GM23338 (cell line): ENCODE data around the gene MPP4.

Source experiments
- CTCF ChIP-seq, 2 experiments: fragments of 200-600 bp in 1 of 2; sonication (generic) in 1 of 2; conservative IDR thresholded peaks; 2 replicates each; pipeline versions ENCODE4 v1.5.1 to v1.6.1; 2016 to 2017; ENCODE audit warnings: antibody characterized with exemption in 2 of 2, low read depth in 2 of 2, mild to moderate bottlenecking in 2 of 2, moderate library complexity in 1 of 2
- ETS1 ChIP-seq: IDR thresholded peaks from 2 replicates; pipeline ENCODE4 v1.6.1; 2016; ENCODE audit warnings: antibody characterized with exemption
- EZH2 ChIP-seq: fragments of 200-600 bp; sonication (generic); IDR thresholded peaks from one replicate; pipeline ENCODE4 v1.8.0; 2017; ENCODE audit warnings: antibody characterized with exemption, mild to moderate bottlenecking, low read depth; ENCODE audit not compliant: unreplicated experiment
- EZH2phosphoT487 ChIP-seq: fragments of 200-600 bp; sonication (generic); IDR thresholded peaks from one replicate; pipeline ENCODE4 v1.8.1; 2018; ENCODE audit warnings: antibody characterized with exemption; ENCODE audit not compliant: unreplicated experiment
- JUNB ChIP-seq: IDR thresholded peaks from one replicate; pipeline ENCODE4 v1.6.1; 2016; ENCODE audit warnings: antibody characterized with exemption; ENCODE audit not compliant: unreplicated experiment
- POLR2AphosphoS5 ChIP-seq: IDR thresholded peaks from 2 replicates; pipeline ENCODE4 v1.6.1; 2016; ENCODE audit warnings: antibody characterized with exemption, low read depth
- REST ChIP-seq: IDR thresholded peaks from one replicate; pipeline ENCODE4 v1.6.1; 2018; ENCODE audit warnings: antibody characterized with exemption; ENCODE audit not compliant: unreplicated experiment
- STAT1 ChIP-seq: IDR thresholded peaks from one replicate; pipeline ENCODE4 v1.6.1; 2016; ENCODE audit warnings: antibody characterized with exemption; ENCODE audit not compliant: unreplicated experiment
- ZNF331 ChIP-seq: fragments of 250-450 bp; sonication (Bioruptor Pico); IDR thresholded peaks from 2 replicates; pipeline ENCODE4 v1.5.0; 2020; ENCODE audit warnings: low read depth, mild to moderate bottlenecking, moderate library complexity
- ZNF462 ChIP-seq: fragments of 250-450 bp; sonication (Bioruptor Pico); IDR thresholded peaks from 2 replicates; pipeline ENCODE4 v1.5.0; 2020; ENCODE audit warnings: mild to moderate bottlenecking, moderate library complexity

GRCh38 chr2:201674298-201674697 is 24.1 kb downstream of the MPP4 start:
- TF ChIP-seq CTCF (conservative IDR thresholded peaks at IDR 0.05; ENCODE audit: low read depth in 2 of 2) (no peak), ZNF462 (CRISPR knock-in tag) (no peak), EZH2phosphoT487 (no peak), EZH2 (no peak), REST (no peak), ZNF331 (no peak), POLR2AphosphoS5 (no peak), JUNB (no peak), STAT1 (no peak), ETS1 (no peak)
